ENCODE results near the gene TRMT6. TPM values are rescaled to one million over a fixed set of nuclear protein-coding genes. Genes with fewer than 3 reads are reported as not detected.

The TRMT6 gene
- total RNA-seq, 1 donor from 2014 or later: 11.6 TPM

- no peak for DNase-seq (ENCODE audit: low spot score)
Measured at GRCh38 chr20:5949943-5950270, 426 bp downstream of the TRMT6 start.

- DNase-seq (ENCODE audit: low spot score): no peak
Measured at GRCh38 chr20:5947276-5947675, 3.1 kb downstream of the TRMT6 start.

GRCh38 chr20:5945963-5946362 lies 4.4 kb downstream of the TRMT6 start:
- DNase-seq (ENCODE audit: low spot score): peak; percentile 7

- no peak for DNase-seq (ENCODE audit: low spot score)
Measured at GRCh38 chr20:5938456-5939029, 11.8 kb downstream of the TRMT6 start.

- no peak for DNase-seq (ENCODE audit: low spot score)
Measured at GRCh38 chr20:5936238-5936637, 14.1 kb downstream of the TRMT6 start.

- no peak for DNase-seq (ENCODE audit: low spot score)
Measured at GRCh38 chr20:5935384-5935783, 14.9 kb downstream of the TRMT6 start.

GRCh38 chr20:5933802-5934436 lies 16.4 kb downstream of the TRMT6 start:
- DNase-seq (ENCODE audit: low spot score): no peak

- no peak for DNase-seq (ENCODE audit: low spot score)
Measured at GRCh38 chr20:5932796-5933195, 17.5 kb downstream of the TRMT6 start.

- no peak for DNase-seq (ENCODE audit: low spot score)
Measured at GRCh38 chr20:5931411-5931810, 18.9 kb downstream of the TRMT6 start.

GRCh38 chr20:5928836-5929715 lies 21.3 kb downstream of the TRMT6 start:
- no peak for DNase-seq (ENCODE audit: low spot score)

- DNase-seq (ENCODE audit: low spot score): no peak
Measured at GRCh38 chr20:5927749-5928462, 22.4 kb downstream of the TRMT6 start.

GRCh38 chr20:5925551-5925950 lies 24.8 kb downstream of the TRMT6 start:
- peak; percentile 65 for DNase-seq (ENCODE audit: low spot score)

- DNase-seq (ENCODE audit: low spot score): no peak
Measured at GRCh38 chr20:5923493-5923892, 26.8 kb downstream of the TRMT6 start.

GRCh38 chr20:5920581-5920980 lies 29.8 kb downstream of the TRMT6 start:
- DNase-seq (ENCODE audit: low spot score): no peak

GRCh38 chr20:5919626-5920544 lies 30.4 kb downstream of the TRMT6 start:
- DNase-seq (ENCODE audit: low spot score): no peak

- DNase-seq (ENCODE audit: low spot score): peak; percentile 67
Measured at GRCh38 chr20:5918856-5919625, 31.3 kb downstream of the TRMT6 start.

GRCh38 chr20:5914859-5915258 lies 35.5 kb downstream of the TRMT6 start:
- no peak for DNase-seq (ENCODE audit: low spot score)

GRCh38 chr20:5913166-5913565 lies 37.2 kb downstream of the TRMT6 start:
- DNase-seq (ENCODE audit: low spot score): no peak

GRCh38 chr20:5910186-5910585 lies 40.1 kb downstream of the TRMT6 start:
- DNase-seq (ENCODE audit: low spot score): no peak

- no peak for DNase-seq (ENCODE audit: low spot score)
Measured at GRCh38 chr20:5908981-5909380, 41.4 kb downstream of the TRMT6 start.
